Karpas-422 (cell line): ENCODE results near the gene TBC1D3B. TPM values are rescaled to one million over a fixed set of nuclear protein-coding genes. Genes with fewer than 3 reads are reported as not detected.
"Not testable (repeated sequence)": the region's sequence is repeated elsewhere in the genome, so short reads cannot be mapped to it uniquely, and the experiment has no call there.

Experiments used
- DNase-seq: peaks from one replicate; pipeline ENCODE4 v3.0.0-alpha.2; 2015
- H2AFZ ChIP-seq: fragments of 200-600 bp; sonication (generic); 2 replicates; pipeline ENCODE4 v1.6.1; 2014; ENCODE audit warnings: antibody characterized with exemption, low read length, mixed read lengths
- H3K27ac ChIP-seq: fragments of 200-600 bp; sonication (generic); 2 replicates; pipeline ENCODE4 v1.5.1; 2014; ENCODE audit warnings: mild to moderate bottlenecking, low read length, moderate library complexity
- H3K27me3 ChIP-seq: fragments of 200-600 bp; sonication (generic); 2 replicates; pipeline ENCODE4 v1.6.1; 2014; ENCODE audit warnings: low read length, mixed read lengths
- H3K36me3 ChIP-seq: fragments of 200-600 bp; sonication (generic); 2 replicates; pipeline ENCODE4 v1.6.1; 2014; ENCODE audit warnings: low read length, mixed read lengths; ENCODE audit not compliant: insufficient read depth
- H3K4me1 ChIP-seq: fragments of 200-600 bp; sonication (generic); 2 replicates; pipeline ENCODE4 v1.6.1; 2014; ENCODE audit warnings: mild to moderate bottlenecking, low read length, mixed read lengths
- H3K4me2 ChIP-seq: fragments of 200-600 bp; sonication (generic); 2 replicates; pipeline ENCODE4 v1.6.1; 2014; ENCODE audit warnings: low read length, low read depth, mild to moderate bottlenecking; ENCODE audit not compliant: poor library complexity, severe bottlenecking
- H3K4me3 ChIP-seq: fragments of 200-600 bp; sonication (generic); 2 replicates; pipeline ENCODE4 v1.5.1; 2014; ENCODE audit warnings: mild to moderate bottlenecking, antibody characterized with exemption, low read length, mixed read lengths
- H3K79me2 ChIP-seq: fragments of 200-600 bp; sonication (generic); 2 replicates; pipeline ENCODE4 v1.6.1; 2014; ENCODE audit warnings: mild to moderate bottlenecking, low read length, mixed read lengths
- H3K9ac ChIP-seq: fragments of 200-600 bp; sonication (generic); 2 replicates; pipeline ENCODE4 v1.6.0; 2014; ENCODE audit warnings: low read length
- H3K9me2 ChIP-seq: fragments of 200-600 bp; sonication (generic), shearing (Covaris generic); replicated peaks from 2 replicates; pipeline ENCODE4 v1.6.0; 2014; ENCODE audit warnings: mild to moderate bottlenecking, low read length, moderate library complexity; ENCODE audit not compliant: insufficient read depth
- H3K9me3 ChIP-seq: fragments of 300-700, 200-600 bp; sonication (generic); 2 replicates; pipeline ENCODE4 v1.6.1; 2014; ENCODE audit warnings: low read length, mixed read lengths
- H4K20me1 ChIP-seq: fragments of 200-600 bp; sonication (generic); 2 replicates; pipeline ENCODE4 v1.6.1; 2014; ENCODE audit warnings: mild to moderate bottlenecking, antibody characterized with exemption, low read length, low read depth; ENCODE audit not compliant: insufficient read depth
- total RNA-seq: library from RNA; depleted of rRNA; stranded (reverse); fragments of >200 nt; shearing (Covaris generic); gene quantifications from 2 replicates; pipeline ENCODE4 v1.2.3, GENCODE V29; 2014; ENCODE audit warnings: low replicate concordance

Gene TBC1D3B
- total RNA-seq, 1 experiment from 2014 or later, result 0.63 TPM

DNA sequence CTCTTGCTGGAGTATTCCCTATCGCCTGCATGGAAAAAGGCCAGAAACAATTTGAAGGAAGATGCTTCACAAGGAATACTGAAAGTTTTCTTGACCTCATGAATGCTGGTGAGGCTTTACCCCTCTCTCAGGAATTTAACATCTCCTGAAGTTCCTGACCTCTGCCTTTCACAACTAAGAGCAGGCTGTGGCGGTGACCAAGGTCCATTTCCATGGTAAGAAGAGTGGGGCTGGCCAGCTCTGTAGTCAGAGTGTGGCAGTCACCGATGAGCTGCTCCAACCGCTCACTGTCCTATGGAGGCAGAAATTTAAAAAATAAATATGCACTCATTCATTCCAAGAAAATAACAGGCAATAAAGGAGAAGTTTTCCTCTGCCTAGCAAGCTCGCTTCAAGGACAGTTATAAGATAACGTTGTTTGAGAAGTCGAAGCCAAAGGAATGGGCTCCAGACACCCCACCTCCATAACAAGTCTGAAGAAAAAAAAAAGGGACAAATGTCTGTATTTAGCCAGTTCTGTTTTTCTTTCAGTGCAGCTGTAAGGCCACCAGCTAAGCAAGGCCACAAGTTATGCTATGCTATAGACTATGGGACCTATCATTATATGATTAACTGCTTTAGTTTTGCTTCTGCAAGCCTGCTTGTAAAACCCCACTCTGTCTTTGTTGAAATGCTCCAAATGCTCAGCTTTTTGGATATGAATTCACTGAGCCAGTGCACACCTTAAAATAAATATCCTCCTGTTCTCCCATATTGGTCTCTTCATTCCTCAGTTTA lies 28.5 kb upstream of the TBC1D3B start:
- DNase-seq, result no peak
- H3K9ac ChIP-seq, result no peak overlapping the region
- no peaks in the 10 kb centered on the region for H3K27me3 ChIP-seq
- no peak overlapping the region for H3K4me2 ChIP-seq
- H3K9me2 ChIP-seq, result no peaks in the 10 kb centered on the region
- no peak overlapping the region for H2AFZ ChIP-seq
- no peaks in the 10 kb centered on the region for H3K9me3 ChIP-seq
- peak overlapping the region; percentile 27; the same call in 1 of the 2 replicates for H3K27ac ChIP-seq
- peaks cover 60% of the 10 kb centered on the region for H3K4me1 ChIP-seq
- no peaks in the 10 kb centered on the region for H3K79me2 ChIP-seq
- no peak overlapping the region for H3K4me3 ChIP-seq
- H3K36me3 ChIP-seq, result no peaks in the 10 kb centered on the region
- no peaks in the 10 kb centered on the region for H4K20me1 ChIP-seq

DNA sequence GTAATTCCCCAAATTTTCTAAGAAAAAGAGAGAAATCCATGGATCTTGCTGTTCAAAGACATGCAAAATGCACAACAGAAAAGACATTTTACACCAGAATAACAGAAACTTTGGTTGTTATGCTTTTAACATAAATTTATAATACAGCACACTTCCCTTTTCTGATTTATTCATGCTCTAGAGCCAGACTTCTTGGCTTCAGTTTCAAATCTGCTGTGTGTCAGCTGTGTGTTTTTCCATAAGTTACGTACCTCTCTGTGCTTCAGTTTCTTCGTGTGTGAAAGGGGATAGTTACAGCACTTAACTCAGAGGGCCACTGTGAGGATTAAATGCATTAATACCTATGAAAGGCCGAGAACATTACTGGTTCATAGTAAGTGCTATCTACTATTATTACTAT lies 26.9 kb upstream of the TBC1D3B start:
- Histone ChIP-seq H3K9ac (peak overlapping the region; percentile 22; the same call in 1 of the 2 replicates), H3K4me1 (peaks cover 64% of the 10 kb centered on the region), H3K36me3 (no peaks in the 10 kb centered on the region), H4K20me1 (no peaks in the 10 kb centered on the region), H3K9me3 (no peaks in the 10 kb centered on the region), H2AFZ (no peak overlapping the region), H3K9me2 (no peaks in the 10 kb centered on the region), H3K27ac (peak overlapping the region; percentile 50), H3K4me3 (peak overlapping the region; percentile 0; the same call in 1 of the 2 replicates), H3K79me2 (no peaks in the 10 kb centered on the region), H3K27me3 (no peaks in the 10 kb centered on the region), H3K4me2 (peak overlapping the region; percentile 34)
- DNase-seq, result peak; percentile 50

DNA sequence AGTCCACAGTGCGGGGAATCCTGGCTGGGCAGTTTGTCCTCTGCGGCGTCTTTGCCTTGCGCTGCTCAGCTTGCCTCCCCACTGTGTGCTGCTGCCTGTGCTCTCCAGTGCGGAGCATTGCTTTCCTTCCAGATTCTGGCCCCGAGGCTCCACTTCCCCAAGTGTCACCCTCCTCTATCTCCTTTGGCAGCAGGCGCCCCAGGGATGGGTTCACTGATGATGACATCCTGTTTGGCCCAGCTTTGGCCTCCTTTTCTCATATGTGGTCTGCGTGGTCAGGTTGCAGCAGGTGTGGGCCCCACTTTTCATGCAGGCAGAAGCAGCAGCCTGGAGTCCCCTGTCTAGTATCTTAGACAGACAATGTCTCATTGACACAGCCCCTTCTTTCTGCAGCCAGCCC lies 25.1 kb upstream of the TBC1D3B start:
- H3K9me3 ChIP-seq, H3K79me2 ChIP-seq, H3K9me2 ChIP-seq, H2AFZ ChIP-seq, H3K4me2 ChIP-seq, H3K9ac ChIP-seq, H4K20me1 ChIP-seq, H3K4me3 ChIP-seq, H3K36me3 ChIP-seq, H3K27ac ChIP-seq, H3K27me3 ChIP-seq: not testable (repeated sequence)
- H3K4me1 ChIP-seq, result peaks cover 71% of the 10 kb centered on the region
- peak; percentile 39 for DNase-seq

DNA sequence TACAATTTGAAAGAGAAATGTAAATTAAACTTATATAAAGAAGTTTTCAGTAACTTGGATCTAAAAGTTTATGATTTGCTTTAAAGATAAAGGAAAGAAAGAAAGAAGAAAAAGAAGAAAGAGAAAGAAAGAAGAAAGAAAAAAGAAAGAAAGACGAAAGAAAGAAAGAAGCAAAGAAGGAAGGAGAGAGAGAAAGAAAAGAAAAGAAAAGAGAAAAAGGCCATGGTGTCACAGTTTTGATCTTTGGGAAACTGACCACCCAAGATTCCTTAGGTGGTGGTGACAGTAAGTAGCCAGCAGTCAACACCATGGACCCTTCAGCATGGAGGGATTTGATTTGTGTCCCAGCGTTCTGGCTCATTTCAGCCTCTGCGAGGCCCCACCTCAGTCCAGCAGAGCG lies 24.7 kb upstream of the TBC1D3B start:
- H3K4me2 ChIP-seq, H3K9me3 ChIP-seq, H3K27ac ChIP-seq, H3K9ac ChIP-seq, H3K79me2 ChIP-seq, H4K20me1 ChIP-seq, H3K4me3 ChIP-seq, H3K36me3 ChIP-seq, H2AFZ ChIP-seq, H3K9me2 ChIP-seq, H3K27me3 ChIP-seq: not testable (repeated sequence)
- H3K4me1 ChIP-seq, result peaks cover 71% of the 10 kb centered on the region
- DNase-seq, result peak; percentile 11

DNA sequence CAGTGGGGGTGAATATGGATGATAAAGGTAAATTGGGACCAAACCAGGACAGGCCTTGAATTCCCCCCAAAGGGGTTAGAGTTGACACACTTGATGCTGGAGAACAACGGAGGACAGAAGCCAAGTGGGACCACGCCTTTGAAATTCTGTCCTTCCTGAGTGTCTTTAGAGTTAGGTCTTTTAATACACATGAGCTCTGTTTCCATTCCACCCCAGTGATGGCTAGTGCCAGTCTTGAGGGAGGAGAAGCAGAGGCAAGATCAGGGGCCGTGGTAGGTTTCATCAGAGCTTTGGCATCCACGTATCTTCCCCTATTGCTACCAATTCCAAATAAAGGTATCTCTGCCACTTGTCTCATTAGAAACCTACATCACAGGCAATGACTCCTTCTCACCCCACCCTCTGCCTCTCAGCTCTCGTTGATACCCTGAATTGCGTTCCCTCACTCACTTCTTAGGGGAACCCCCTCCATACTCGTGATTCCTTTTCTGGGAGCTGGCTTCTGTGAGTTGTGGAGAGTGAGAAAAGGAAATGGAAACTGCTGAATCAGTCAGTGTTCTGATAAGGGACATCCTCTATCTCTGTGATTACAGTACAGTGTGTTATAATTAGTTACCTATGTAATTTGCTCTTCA lies 22.5 kb upstream of the TBC1D3B start:
- Histone ChIP-seq H3K4me3 (no peak overlapping the region), H3K4me2 (no peak overlapping the region), H3K27ac (no peak overlapping the region), H4K20me1 (no peaks in the 10 kb centered on the region), H3K4me1 (peaks cover 64% of the 10 kb centered on the region), H3K36me3 (no peaks in the 10 kb centered on the region), H3K9ac (no peak overlapping the region), H3K9me2 (no peaks in the 10 kb centered on the region), H3K27me3 (no peaks in the 10 kb centered on the region), H3K79me2 (no peaks in the 10 kb centered on the region), H3K9me3 (no peaks in the 10 kb centered on the region), H2AFZ (no peak overlapping the region)
- DNase-seq, result peak; percentile 39

DNA sequence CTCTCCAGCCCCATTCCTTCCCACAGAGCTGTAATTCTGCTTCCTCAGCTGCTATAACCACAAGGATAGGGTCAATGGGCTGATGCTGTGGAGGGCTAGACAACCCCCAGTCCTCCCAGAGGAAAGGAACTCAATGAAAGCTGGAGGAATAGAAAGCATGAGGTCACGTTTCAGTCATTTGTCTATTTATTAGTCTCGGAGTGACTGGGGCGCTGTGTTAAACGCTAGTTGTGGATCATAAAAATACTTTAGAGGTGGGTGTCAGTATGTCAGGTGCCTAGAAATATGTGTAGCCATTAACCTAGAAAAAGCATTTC lies 20.9 kb upstream of the TBC1D3B start:
- Histone ChIP-seq H3K9me2 (no peaks in the 10 kb centered on the region), H3K27ac (peak overlapping the region; percentile 61), H3K4me3 (peak overlapping the region; percentile 55), H2AFZ (peak overlapping the region; percentile 32; the same call in 1 of the 2 replicates), H4K20me1 (no peaks in the 10 kb centered on the region), H3K9me3 (no peaks in the 10 kb centered on the region), H3K27me3 (no peaks in the 10 kb centered on the region), H3K36me3 (no peaks in the 10 kb centered on the region), H3K4me1 (peaks cover 54% of the 10 kb centered on the region), H3K9ac (peak overlapping the region; percentile 33), H3K4me2 (peak overlapping the region; percentile 78), H3K79me2 (no peaks in the 10 kb centered on the region)
- peak; percentile 49 for DNase-seq

DNA sequence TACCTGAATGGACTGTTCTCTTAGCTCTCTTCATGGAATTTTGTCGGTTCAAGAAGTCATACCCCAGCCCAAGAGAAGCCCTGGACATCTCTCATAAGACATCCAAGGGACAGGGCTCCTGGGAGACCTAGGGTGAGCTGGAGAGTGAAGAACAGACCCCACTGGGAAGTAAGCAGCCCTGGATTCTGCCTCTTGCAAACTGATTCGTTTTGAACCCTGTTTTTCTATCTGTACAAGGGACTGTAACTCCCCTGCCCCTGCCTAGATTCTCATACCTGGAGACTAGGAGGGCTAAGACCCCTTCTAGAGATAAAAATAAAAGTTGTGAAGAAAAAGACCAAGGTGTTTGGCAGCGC lies 19.7 kb upstream of the TBC1D3B start:
- H3K9me2 ChIP-seq, result no peaks in the 10 kb centered on the region
- no peak overlapping the region; the same call in 1 of the 2 replicates for H3K4me3 ChIP-seq
- no peak overlapping the region for H3K27ac ChIP-seq
- H2AFZ ChIP-seq, result 0 out of 2 replicates have a peak overlapping the region, but pooled peaks have one; percentile 47
- H3K4me1 ChIP-seq, result peaks cover 51% of the 10 kb centered on the region
- H3K4me2 ChIP-seq, result peak overlapping the region; percentile 78
- no peaks in the 10 kb centered on the region for H3K27me3 ChIP-seq
- H3K79me2 ChIP-seq, result no peaks in the 10 kb centered on the region
- H3K9me3 ChIP-seq, result no peaks in the 10 kb centered on the region
- peak; percentile 41 for DNase-seq
- H3K36me3 ChIP-seq, result no peaks in the 10 kb centered on the region
- no peaks in the 10 kb centered on the region for H4K20me1 ChIP-seq
- peak overlapping the region; percentile 29 for H3K9ac ChIP-seq

DNA sequence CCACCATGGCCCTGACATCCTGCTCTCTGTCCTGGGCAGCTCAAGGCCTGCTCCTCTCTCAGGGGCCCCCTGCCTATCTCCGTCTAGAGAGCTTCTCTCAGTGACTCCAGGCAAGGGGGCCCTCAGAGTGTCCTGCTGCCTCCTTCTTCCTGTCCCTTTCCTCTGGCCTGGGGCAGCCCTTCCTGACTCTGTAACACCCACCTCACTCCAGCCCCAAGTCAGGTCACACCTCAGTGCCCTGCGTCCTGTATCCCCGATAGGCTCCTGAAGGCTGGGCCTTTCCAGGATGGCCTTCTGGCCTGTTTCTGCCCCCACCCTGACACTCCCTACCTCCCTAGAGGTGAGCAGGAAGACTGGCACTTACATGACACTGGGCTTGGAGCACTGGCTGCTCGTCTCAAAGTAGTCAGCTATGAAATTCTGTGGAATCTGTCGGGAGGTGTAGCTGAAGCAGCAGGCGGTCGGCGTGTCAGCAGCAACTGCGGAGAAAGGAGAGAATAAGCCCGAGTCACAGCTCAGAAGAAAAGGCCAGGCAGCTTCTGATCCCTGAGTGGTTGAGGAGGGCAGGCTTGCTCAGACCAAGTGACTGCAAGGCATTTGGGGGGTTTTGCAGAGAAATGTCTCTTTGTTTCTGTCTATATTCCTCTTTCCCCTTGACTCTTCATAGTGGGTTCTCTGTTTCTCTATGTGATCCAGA lies 19.1 kb upstream of the TBC1D3B start:
- Histone ChIP-seq H3K9ac (no peak overlapping the region; the same call in 1 of the 2 replicates), H3K27ac (no peak overlapping the region), H3K79me2 (no peaks in the 10 kb centered on the region), H3K4me1 (peaks cover 51% of the 10 kb centered on the region), H4K20me1 (no peaks in the 10 kb centered on the region), H3K9me2 (no peaks in the 10 kb centered on the region), H3K4me2 (no peak overlapping the region), H3K27me3 (no peaks in the 10 kb centered on the region), H3K9me3 (no peaks in the 10 kb centered on the region), H3K4me3 (no peak overlapping the region), H2AFZ (no peak overlapping the region), H3K36me3 (no peaks in the 10 kb centered on the region)
- peak; percentile 35 for DNase-seq
